SK-N-SH treated with all-trans-retinoic acid at 6 μM for 48 hours (cell line): ENCODE results near the gene CCL11.

ENCODE experiments used
- ARNTL ChIP-seq: fragments of 450-650 bp; formaldehyde crosslinking; IDR thresholded peaks from 2 replicates; pipeline ENCODE4 v1.5.0; 2020; ENCODE audit warnings: low read depth, mild to moderate bottlenecking, moderate library complexity, borderline replicate concordance
- CREB5 ChIP-seq: fragments of 250-450 bp; sonication (Bioruptor Pico); IDR thresholded peaks from 2 replicates; pipeline ENCODE4 v1.5.1; 2020; ENCODE audit warnings: low read depth, mild to moderate bottlenecking, moderate library complexity
- PATZ1 ChIP-seq: fragments of 250-450 bp; sonication (Bioruptor Pico); IDR thresholded peaks from 2 replicates; pipeline ENCODE4 v1.8.0; 2020; ENCODE audit warnings: mild to moderate bottlenecking, moderate library complexity, borderline replicate concordance
- TOX ChIP-seq: fragments of 250-450 bp; sonication (Bioruptor Pico); IDR thresholded peaks from 2 replicates; pipeline ENCODE4 v1.8.0; 2021; ENCODE audit warnings: mild to moderate bottlenecking, moderate library complexity, borderline replicate concordance
- ZC3H10 ChIP-seq: fragments of 250-450 bp; sonication (Bioruptor Pico); IDR thresholded peaks from 2 replicates; pipeline ENCODE4 v1.5.1; 2021; ENCODE audit warnings: mild to moderate bottlenecking, moderate library complexity
- ZFP3 ChIP-seq: fragments of 250-450 bp; sonication (Bioruptor Pico); IDR thresholded peaks from 2 replicates; pipeline ENCODE4 v1.5.0; 2020; ENCODE audit warnings: mild to moderate bottlenecking, moderate library complexity
- ZNF565 ChIP-seq: fragments of 450-650 bp; formaldehyde crosslinking; conservative IDR thresholded peaks from 2 replicates; pipeline ENCODE4 v1.5.0; 2020; ENCODE audit warnings: low read depth, mild to moderate bottlenecking, moderate library complexity

DNA sequence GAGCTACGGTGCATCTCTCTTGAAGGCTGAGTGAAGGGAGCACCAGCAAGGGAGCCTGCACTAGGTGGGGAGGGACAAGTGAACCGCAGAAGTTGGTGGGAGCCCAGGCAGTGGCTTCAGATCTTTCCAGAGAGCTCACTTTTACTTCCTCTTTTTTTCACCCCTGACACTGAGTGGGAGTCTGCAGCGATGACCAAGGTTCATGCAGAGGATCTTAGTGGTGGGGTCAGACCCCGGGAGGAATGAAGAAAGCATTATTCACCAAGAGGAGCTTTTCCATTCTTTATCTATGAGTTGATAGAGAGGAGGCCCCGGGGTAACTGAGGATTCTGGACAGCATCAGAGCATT, 33.5 kb upstream of the CCL11 start:
- TF ChIP-seq ZC3H10 (CRISPR knock-in tag) (no peak), TOX (CRISPR knock-in tag) (no peak), CREB5 (CRISPR knock-in tag) (no peak), ZNF565 (CRISPR knock-in tag) (no peak), PATZ1 (CRISPR knock-in tag) (no peak), ZFP3 (CRISPR knock-in tag) (no peak), ARNTL (CRISPR knock-in tag) (no peak)
